Hepatocyte (in vitro differentiated cells): ENCODE results near the gene GIPC1. TPM values are rescaled to one million over a fixed set of nuclear protein-coding genes. Genes with fewer than 3 reads are reported as not detected.

Experiments
- DNase-seq: peaks from one replicate; pipeline ENCODE4 v3.0.0-alpha.2; 2016; ENCODE audit warnings: low spot score
- H2AFZ ChIP-seq: fragments of 200-600 bp; sonication (generic); 2 replicates; pipeline ENCODE4 v1.6.0; 2016; ENCODE audit warnings: antibody characterized with exemption, mild to moderate bottlenecking
- H3K27ac ChIP-seq: fragments of 200-600 bp; sonication (generic); 2 replicates; pipeline ENCODE4 v1.5.1; 2016; ENCODE audit warnings: mild to moderate bottlenecking
- H3K27me3 ChIP-seq: fragments of 200-600 bp; sonication (generic); 2 replicates; pipeline ENCODE4 v1.6.1; 2016
- H3K36me3 ChIP-seq: fragments of 200-600 bp; sonication (generic); replicated peaks from 2 replicates; pipeline ENCODE4 v1.5.1; 2016; ENCODE audit warnings: low read depth; ENCODE audit not compliant: insufficient read depth
- H3K4me1 ChIP-seq: fragments of 200-600 bp; sonication (generic); 2 replicates; pipeline ENCODE4 v1.5.1; 2016; ENCODE audit warnings: mild to moderate bottlenecking, moderate library complexity; ENCODE audit not compliant: insufficient read depth
- H3K4me2 ChIP-seq: fragments of 200-600 bp; sonication (generic); 2 replicates; pipeline ENCODE4 v1.6.0; 2016
- H3K4me3 ChIP-seq: fragments of 200-600 bp; sonication (generic); 2 replicates; pipeline ENCODE4 v1.5.1; 2016; ENCODE audit warnings: mild to moderate bottlenecking
- H3K79me2 ChIP-seq: fragments of 200-600 bp; sonication (generic); 2 replicates; pipeline ENCODE4 v1.6.0; 2017; ENCODE audit warnings: mild to moderate bottlenecking
- H3K9me2 ChIP-seq: fragments of 200-600 bp; sonication (generic); replicated peaks from 2 replicates; pipeline ENCODE4 v1.6.0; 2017; ENCODE audit warnings: mild to moderate bottlenecking; ENCODE audit not compliant: insufficient read depth
- H3K9me3 ChIP-seq: fragments of 200-600 bp; sonication (generic); 2 replicates; pipeline ENCODE4 v1.5.1; 2016; ENCODE audit warnings: low read depth, mild to moderate bottlenecking
- H4K20me1 ChIP-seq: fragments of 200-600 bp; sonication (generic); 2 replicates; pipeline ENCODE4 v1.6.0; 2016; ENCODE audit warnings: mild to moderate bottlenecking; ENCODE audit not compliant: insufficient read depth, poor library complexity, severe bottlenecking
- EZH2 ChIP-seq: fragments of 200-600 bp; sonication (generic); IDR thresholded peaks from 2 replicates; pipeline ENCODE4 v1.6.1; 2016; ENCODE audit warnings: antibody characterized with exemption, mild to moderate bottlenecking, borderline replicate concordance
- EZH2phosphoT487 ChIP-seq: fragments of 200-600 bp; sonication (generic); IDR thresholded peaks from one replicate; pipeline ENCODE4 v1.6.1; 2018; ENCODE audit warnings: antibody characterized with exemption, mild to moderate bottlenecking, low read depth, moderate library complexity; ENCODE audit not compliant: unreplicated experiment, severe bottlenecking
- WGBS: methylation state at CpG from one replicate; pipeline ENCODE4 v1.1.6; 2016; ENCODE audit warnings: low lambda C conversion rate; ENCODE audit errors: missing lambda C conversion rate; 5-methylcytosine and 5-hydroxymethylcytosine counted together
- polyA plus RNA-seq: library from polyadenylated mRNA; unstranded; fragments of >200 nt; fragmentation: Nextera tagmentation; extraction: Ambion mirVana; gene quantifications from 2 replicates; pipeline ENCODE4 v1.2.1, GENCODE V29; 2016
- total RNA-seq: library from RNA; depleted of rRNA; stranded (reverse); fragments of >200 nt; gene quantifications from 2 replicates; pipeline ENCODE4 v1.2.3, GENCODE V29; 2014
- TF ChIP-seq, protein P1 (sequence below): fragments of 200-600 bp; sonication (generic); IDR thresholded peaks from 2 replicates; pipeline ENCODE4 v1.5.1; 2016; ENCODE audit warnings: antibody characterized with exemption, mild to moderate bottlenecking; ENCODE audit not compliant: poor library complexity

The GIPC1 gene
- total and polyA plus RNA-seq, 2 experiments from 2014 or later = 127 to 186 TPM

DNA sequence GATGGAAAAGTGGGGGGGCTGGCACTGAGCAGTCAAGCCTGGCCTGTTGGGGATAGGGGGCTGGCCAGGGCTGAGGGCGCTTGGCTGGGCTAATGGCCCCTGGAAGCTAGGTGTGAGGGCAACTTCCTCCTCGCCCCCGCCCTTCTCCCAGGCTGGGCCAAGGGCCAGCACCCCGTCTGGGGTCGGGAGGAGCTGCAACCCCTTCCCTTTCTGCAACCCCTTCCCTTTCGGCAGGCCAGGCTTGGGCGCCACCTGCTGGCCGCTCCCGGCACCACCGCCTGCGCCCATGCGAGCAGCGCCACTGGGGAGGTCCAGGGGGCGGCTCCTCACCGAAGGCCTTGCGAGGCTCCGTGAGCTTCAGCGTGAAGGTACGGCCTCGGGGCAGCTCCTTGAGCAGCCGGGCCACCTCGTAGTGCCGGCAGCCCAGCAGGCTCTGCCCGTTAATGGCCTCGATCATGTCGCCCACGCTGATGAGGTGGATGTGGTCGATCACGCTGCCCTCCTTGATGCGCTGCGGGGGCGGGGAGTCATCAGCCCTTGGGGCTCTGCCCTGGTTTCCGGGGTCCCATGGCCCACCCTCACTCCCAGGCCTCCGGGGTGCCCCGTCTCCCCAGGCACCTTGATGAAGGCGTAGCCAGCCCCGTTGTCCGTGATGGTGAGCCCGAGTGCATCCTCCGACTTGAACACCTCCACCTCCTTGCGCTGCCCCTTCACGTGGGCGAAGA lies 15.8 kb downstream of the GIPC1 start:
- no peaks in the 10 kb centered on the region for H3K9me3 ChIP-seq
- H3K4me3 ChIP-seq = no peak overlapping the region
- no peak overlapping the region for H3K4me2 ChIP-seq
- no peak overlapping the region for H3K27ac ChIP-seq
- H3K4me1 ChIP-seq = peaks cover 22% of the 10 kb centered on the region
- H3K79me2 ChIP-seq = no peaks in the 10 kb centered on the region
- H3K9me2 ChIP-seq = no peaks in the 10 kb centered on the region
- H3K27me3 ChIP-seq = no peaks in the 10 kb centered on the region
- no peak for TF ChIP-seq EZH2
- no peak for TF ChIP-seq EZH2phosphoT487
- TF ChIP-seq, protein P1, sequence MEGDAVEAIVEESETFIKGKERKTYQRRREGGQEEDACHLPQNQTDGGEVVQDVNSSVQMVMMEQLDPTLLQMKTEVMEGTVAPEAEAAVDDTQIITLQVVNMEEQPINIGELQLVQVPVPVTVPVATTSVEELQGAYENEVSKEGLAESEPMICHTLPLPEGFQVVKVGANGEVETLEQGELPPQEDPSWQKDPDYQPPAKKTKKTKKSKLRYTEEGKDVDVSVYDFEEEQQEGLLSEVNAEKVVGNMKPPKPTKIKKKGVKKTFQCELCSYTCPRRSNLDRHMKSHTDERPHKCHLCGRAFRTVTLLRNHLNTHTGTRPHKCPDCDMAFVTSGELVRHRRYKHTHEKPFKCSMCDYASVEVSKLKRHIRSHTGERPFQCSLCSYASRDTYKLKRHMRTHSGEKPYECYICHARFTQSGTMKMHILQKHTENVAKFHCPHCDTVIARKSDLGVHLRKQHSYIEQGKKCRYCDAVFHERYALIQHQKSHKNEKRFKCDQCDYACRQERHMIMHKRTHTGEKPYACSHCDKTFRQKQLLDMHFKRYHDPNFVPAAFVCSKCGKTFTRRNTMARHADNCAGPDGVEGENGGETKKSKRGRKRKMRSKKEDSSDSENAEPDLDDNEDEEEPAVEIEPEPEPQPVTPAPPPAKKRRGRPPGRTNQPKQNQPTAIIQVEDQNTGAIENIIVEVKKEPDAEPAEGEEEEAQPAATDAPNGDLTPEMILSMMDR = peak; percentile 78
- H4K20me1 ChIP-seq = peaks cover 3% of the 10 kb centered on the region
- no peak for DNase-seq
- no peak overlapping the region for H2AFZ ChIP-seq
- peaks cover 4% of the 10 kb centered on the region for H3K36me3 ChIP-seq
- WGBS = 69% methylated on average over 39 of the region's 43 CpGs

DNA sequence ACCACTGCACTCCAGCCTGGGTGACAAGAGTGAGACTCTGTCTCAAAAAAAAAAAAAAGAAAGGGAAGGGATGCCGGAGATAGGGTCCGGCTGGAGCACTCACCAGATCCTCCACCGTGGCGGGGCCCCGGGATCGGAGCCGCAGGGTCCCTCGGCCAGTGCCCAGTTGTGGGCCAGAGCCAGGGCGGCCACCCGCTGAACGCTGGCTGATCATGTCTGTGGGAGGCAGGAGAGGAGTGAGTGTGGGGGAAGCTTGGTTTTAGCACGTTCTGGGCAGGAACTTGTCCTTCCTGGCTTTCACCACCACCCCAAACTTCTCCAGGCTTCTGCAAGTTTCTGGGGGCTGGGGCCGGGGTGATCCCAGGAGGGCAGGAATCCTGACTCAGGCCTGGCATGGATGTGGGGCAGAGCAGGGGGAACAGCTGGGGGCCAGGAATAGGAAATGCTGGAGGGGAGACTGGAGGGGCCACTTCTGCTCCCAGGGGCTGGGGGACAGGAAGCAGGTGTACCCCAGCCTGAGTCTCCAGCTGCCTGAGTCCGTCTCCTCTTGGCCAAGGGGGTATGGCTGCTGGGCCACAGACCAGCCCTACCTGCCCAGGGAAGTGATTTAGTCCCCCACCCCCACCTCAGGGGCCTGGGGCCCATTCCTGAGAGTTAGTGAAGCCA lies 16.5 kb downstream of the GIPC1 start:
- TF ChIP-seq EZH2phosphoT487 = no peak
- TF ChIP-seq, protein P1 = no peak
- no peak for TF ChIP-seq EZH2
- Histone ChIP-seq H3K27ac (no peak overlapping the region), H2AFZ (no peak overlapping the region), H4K20me1 (peaks cover 3% of the 10 kb centered on the region), H3K4me2 (no peak overlapping the region), H3K9me2 (no peaks in the 10 kb centered on the region), H3K4me3 (no peak overlapping the region), H3K79me2 (no peaks in the 10 kb centered on the region), H3K27me3 (no peaks in the 10 kb centered on the region), H3K36me3 (peaks cover 4% of the 10 kb centered on the region), H3K4me1 (peaks cover 26% of the 10 kb centered on the region), H3K9me3 (no peaks in the 10 kb centered on the region)
- 95% methylated on average over 14 of the region's 14 CpGs for WGBS
- no peak for DNase-seq

DNA sequence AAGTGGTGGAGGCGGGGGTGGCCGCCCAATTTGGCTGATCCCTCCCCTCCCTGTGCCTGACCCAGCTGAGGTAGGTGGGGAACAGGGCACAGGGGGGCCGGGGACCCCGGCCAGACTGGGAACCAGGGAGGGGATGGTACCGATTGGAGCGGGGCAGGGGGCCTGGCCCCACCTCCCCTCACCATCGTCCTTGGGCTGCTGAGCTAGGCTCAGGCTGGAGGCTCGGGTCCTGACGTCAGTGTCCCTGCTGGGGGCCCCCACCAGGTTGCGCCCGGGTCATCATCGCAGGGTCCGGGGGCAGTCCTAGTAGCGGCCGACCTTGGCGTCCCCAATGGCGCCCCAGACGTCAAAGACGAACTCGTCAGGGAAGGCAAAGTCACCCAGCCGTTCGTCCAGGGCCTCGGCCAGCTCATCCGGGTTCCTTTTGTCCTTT lies 17.8 kb downstream of the GIPC1 start:
- Histone ChIP-seq H3K9me3 (no peaks in the 10 kb centered on the region), H2AFZ (no peak overlapping the region), H4K20me1 (peaks cover 3% of the 10 kb centered on the region), H3K4me2 (no peak overlapping the region), H3K9me2 (no peaks in the 10 kb centered on the region), H3K27ac (peak overlapping the region; percentile 72), H3K4me1 (peaks cover 26% of the 10 kb centered on the region), H3K79me2 (no peaks in the 10 kb centered on the region), H3K36me3 (peaks cover 4% of the 10 kb centered on the region), H3K27me3 (no peaks in the 10 kb centered on the region), H3K4me3 (no peak overlapping the region)
- TF ChIP-seq EZH2phosphoT487 (no peak), EZH2 (no peak)
- TF ChIP-seq, protein P1 = no peak
- DNase-seq = no peak
- 92% methylated on average over 22 of the region's 24 CpGs for WGBS
